ENCODE measurements around the gene BHLHE40.
A peak's percentile ranks its signal among the peaks of the same experiment; 100 is the strongest.

BHLHE40 gene

GRCh38 chr3:4950351-4950784 is 28.9 kb upstream of the BHLHE40 start:
- TF ChIP-seq EGR1 (IDR thresholded peaks at IDR 0.05), result no peak
- TF ChIP-seq RAD21 (IDR thresholded peaks at IDR 0.05; ENCODE audit: low read depth), result no peak
- no peak for TF ChIP-seq NFIC (IDR thresholded peaks at IDR 0.05)
- no peak for TF ChIP-seq TEAD4 (IDR thresholded peaks at IDR 0.05)
- TF ChIP-seq CEBPB (IDR thresholded peaks at IDR 0.05), result no peak
- TF ChIP-seq TCF12 (IDR thresholded peaks at IDR 0.05; ENCODE audit: low read depth), result no peak
- no peak for TF ChIP-seq MAX (IDR thresholded peaks at IDR 0.05)
- TF ChIP-seq TAF1 (IDR thresholded peaks at IDR 0.05; ENCODE audit: low read depth), result no peak
- no peak for TF ChIP-seq FOXM1 (IDR thresholded peaks at IDR 0.05; ENCODE audit: borderline replicate concordance, low read depth)
- TF ChIP-seq YY1 (IDR thresholded peaks at IDR 0.05; ENCODE audit: low read depth), result no peak
- no peak for TF ChIP-seq ZBTB7A (IDR thresholded peaks at IDR 0.05; ENCODE audit: low read depth)

GRCh38 chr3:4950948-4951347 is 28.3 kb upstream of the BHLHE40 start:
- TF ChIP-seq CREB1 (IDR thresholded peaks at IDR 0.05; ENCODE audit: low read depth), result no peak
- TF ChIP-seq TCF12 (IDR thresholded peaks at IDR 0.05; ENCODE audit: low read depth), result no peak
- TF ChIP-seq ZBTB7A (IDR thresholded peaks at IDR 0.05; ENCODE audit: low read depth), result no peak
- no peak for TF ChIP-seq MAX (IDR thresholded peaks at IDR 0.05)
- no peak for TF ChIP-seq REST (IDR thresholded peaks at IDR 0.05; ENCODE audit: low read depth)
- TF ChIP-seq EGR1 (IDR thresholded peaks at IDR 0.05), result no peak
- TF ChIP-seq USF1 (IDR thresholded peaks at IDR 0.05), result no peak
- no peak for TF ChIP-seq NFIC (IDR thresholded peaks at IDR 0.05)
- no peak for TF ChIP-seq CEBPB (IDR thresholded peaks at IDR 0.05)
- TF ChIP-seq TEAD4 (IDR thresholded peaks at IDR 0.05), result no peak
- no peak for TF ChIP-seq RAD21 (IDR thresholded peaks at IDR 0.05; ENCODE audit: low read depth)

GRCh38 chr3:4953119-4953518 is 26.1 kb upstream of the BHLHE40 start:
- TF ChIP-seq CREB1 (IDR thresholded peaks at IDR 0.05; ENCODE audit: low read depth), result no peak
- 0 out of 2 replicates have a peak, but pooled peaks have one; percentile 17 for TF ChIP-seq NFIC (IDR thresholded peaks at IDR 0.05)
- TF ChIP-seq RAD21 (IDR thresholded peaks at IDR 0.05; ENCODE audit: low read depth), result no peak
- TF ChIP-seq EP300 (IDR thresholded peaks at IDR 0.05; ENCODE audit: borderline replicate concordance), result peak; percentile 43; the same call in 1 of the 2 replicates

- TF ChIP-seq TCF12 (IDR thresholded peaks at IDR 0.05; ENCODE audit: low read depth), result no peak
- no peak for TF ChIP-seq RAD21 (IDR thresholded peaks at IDR 0.05; ENCODE audit: low read depth)
- TF ChIP-seq EGR1 (IDR thresholded peaks at IDR 0.05), result no peak
- TF ChIP-seq EP300 (IDR thresholded peaks at IDR 0.05; ENCODE audit: borderline replicate concordance), result no peak
- TF ChIP-seq USF1 (IDR thresholded peaks at IDR 0.05), result no peak
- no peak for TF ChIP-seq TAF1 (IDR thresholded peaks at IDR 0.05; ENCODE audit: low read depth)
- no peak for TF ChIP-seq TEAD4 (IDR thresholded peaks at IDR 0.05)
- TF ChIP-seq MAX (IDR thresholded peaks at IDR 0.05), result no peak
- no peak for TF ChIP-seq YY1 (IDR thresholded peaks at IDR 0.05; ENCODE audit: low read depth)
- no peak for TF ChIP-seq ZBTB7A (IDR thresholded peaks at IDR 0.05; ENCODE audit: low read depth)
- TF ChIP-seq NFIC (IDR thresholded peaks at IDR 0.05), result no peak
- no peak for TF ChIP-seq REST (IDR thresholded peaks at IDR 0.05; ENCODE audit: low read depth)
- no peak for TF ChIP-seq CEBPB (IDR thresholded peaks at IDR 0.05)
- no peak for TF ChIP-seq CREB1 (IDR thresholded peaks at IDR 0.05; ENCODE audit: low read depth)
- no peak for TF ChIP-seq FOXM1 (IDR thresholded peaks at IDR 0.05; ENCODE audit: borderline replicate concordance, low read depth)
Measured at GRCh38 chr3:4954256-4955000, 24.8 kb upstream of the BHLHE40 start.

GRCh38 chr3:4956099-4956498 is 23.1 kb upstream of the BHLHE40 start:
- TF ChIP-seq REST (IDR thresholded peaks at IDR 0.05; ENCODE audit: low read depth), result no peak
- no peak for TF ChIP-seq TCF12 (IDR thresholded peaks at IDR 0.05; ENCODE audit: low read depth)
- no peak for TF ChIP-seq ZBTB7A (IDR thresholded peaks at IDR 0.05; ENCODE audit: low read depth)
- TF ChIP-seq CREB1 (IDR thresholded peaks at IDR 0.05; ENCODE audit: low read depth), result no peak
- TF ChIP-seq CEBPB (IDR thresholded peaks at IDR 0.05), result no peak

All from Ishikawa (cell line).